B cell (primary cell): ENCODE measurements around the gene ZMYND8. TPM values are rescaled to one million over a fixed set of nuclear protein-coding genes. Genes with fewer than 3 reads are reported as not detected.

Source experiments
- ATAC-seq: fragments of 200-7000 bp; cut with Tn5 transposase; one replicate; pipeline ENCODE4 v1.10.0; 2021; ENCODE audit warnings: low read depth, mild to moderate bottlenecking, moderate number of reproducible peaks, moderate library complexity
- CTCF ChIA-PET: fragments of 350-600 bp; sonication (Branson Sonifier 250); formaldehyde crosslinking; loops from one replicate; lab custom pipeline; 2021; ENCODE audit warnings: antibody characterized with exemption, inconsistent platforms; lab: Charles Lee
- POLR2A ChIA-PET: fragments of 350-600 bp; sonication (Branson Sonifier 250); formaldehyde crosslinking; loops from one replicate; lab custom pipeline; 2021; ENCODE audit warnings: antibody characterized with exemption; lab: Charles Lee
- DNase-seq: peaks from one replicate; pipeline ENCODE4 v3.0.0; 2013
- H2AFZ ChIP-seq: 2 replicates; pipeline ENCODE4 v1.6.1; 2012; ENCODE audit warnings: mild to moderate bottlenecking, low read depth, low read length; ENCODE audit not compliant: insufficient read depth, poor library complexity, severe bottlenecking
- H3K27ac ChIP-seq, 2 donors: 1 replicate in 1 of 2; 2 replicates in 1 of 2; pipeline ENCODE4 v1.5.1; 2012 to 2013; ENCODE audit warnings: low read length in 2 of 2, mild to moderate bottlenecking in 2 of 2, moderate library complexity in 1 of 2
- H3K27me3 ChIP-seq, 4 experiments: fragments of 200-600 bp in 1 of 4; sonication (generic) in 1 of 4; replicated peaks in 1 of 4; 1 replicate in 2 of 4; 2 replicates in 2 of 4; pipeline versions ENCODE4 v1.6.1 to v1.7.0; 2013 to 2016; ENCODE audit warnings: low read length in 3 of 4, mild to moderate bottlenecking in 2 of 4, mixed read lengths in 1 of 4, moderate library complexity in 1 of 4; ENCODE audit not compliant: insufficient read depth in 4 of 4, control insufficient read depth in 3 of 4; ENCODE audit errors: control extremely low read depth in 1 of 4
- H3K36me3 ChIP-seq, 2 experiments: replicated peaks in 1 of 2; 1 replicate in 1 of 2; 2 replicates in 1 of 2; pipeline versions ENCODE4 v1.6.1 to v1.7.1; 2013; ENCODE audit warnings: low read length in 1 of 2; ENCODE audit not compliant: insufficient read depth in 2 of 2, control insufficient read depth in 1 of 2; ENCODE audit errors: control extremely low read depth in 1 of 2, extremely low read depth in 1 of 2
- H3K4me1 ChIP-seq, 2 donors: fragments of 200-600 bp in 1 of 2; sonication (generic) in 1 of 2; 1 replicate in 1 of 2; 2 replicates in 1 of 2; pipeline versions ENCODE4 v1.5.1 to v1.6.1; 2013 to 2017; ENCODE audit warnings: low read length in 2 of 2; ENCODE audit not compliant: control insufficient read depth in 2 of 2, insufficient read depth in 2 of 2
- H3K4me2 ChIP-seq: replicated peaks from 2 replicates; pipeline ENCODE3; 2012; ENCODE audit warnings: mild to moderate bottlenecking, low read depth, low read length; ENCODE audit not compliant: poor library complexity, severe bottlenecking
- H3K4me3 ChIP-seq, 5 experiments: fragments of 200-600 bp in 1 of 5; sonication (generic) in 1 of 5; 1 replicate in 3 of 5; 2 replicates in 2 of 5; pipeline versions ENCODE4 v1.5.1 to v1.7.0; 2011 to 2016; ENCODE audit warnings: low read length in 4 of 5, mild to moderate bottlenecking in 4 of 5, low read depth in 2 of 5, control low read depth in 1 of 5, moderate library complexity in 1 of 5; ENCODE audit not compliant: insufficient read depth in 1 of 5; ENCODE audit errors: control extremely low read depth in 1 of 5, extremely low read depth in 1 of 5
- H3K79me2 ChIP-seq: fragments of 200-600 bp; sonication (generic); one replicate; pipeline ENCODE4 v1.6.0; 2016; ENCODE audit warnings: low read length; ENCODE audit not compliant: control insufficient read depth, insufficient read depth
- H3K9ac ChIP-seq: fragments of 200-600 bp; sonication (generic); 2 replicates; pipeline ENCODE4 v1.6.1; 2017; ENCODE audit warnings: mild to moderate bottlenecking, low read length, moderate library complexity
- H3K9me3 ChIP-seq, 3 donors: one replicate each; pipeline versions ENCODE4 v1.6.1 to v1.7.1; 2013; ENCODE audit warnings: low read length in 2 of 3; ENCODE audit not compliant: control insufficient read depth in 2 of 3, insufficient read depth in 1 of 3; ENCODE audit errors: control extremely low read depth in 1 of 3
- H4K20me1 ChIP-seq: 2 replicates; pipeline ENCODE4 v1.6.0; 2012; ENCODE audit warnings: mild to moderate bottlenecking, low read length; ENCODE audit not compliant: insufficient read depth, control insufficient read depth, poor library complexity, severe bottlenecking
- H3K27ac Mint-ChIP-seq: one replicate; pipeline ENCODE4 v1.8.0; 2021; ENCODE audit warnings: mixed read lengths
- H3K27me3 Mint-ChIP-seq: one replicate; pipeline ENCODE4 v1.8.0; 2021; ENCODE audit warnings: mixed read lengths
- H3K4me1 Mint-ChIP-seq: one replicate; pipeline ENCODE4 v1.8.0; 2021; ENCODE audit warnings: mixed read lengths
- H3K4me3 Mint-ChIP-seq: one replicate; pipeline ENCODE4 v1.8.0; 2021; ENCODE audit warnings: mixed read lengths
- H3K9me3 Mint-ChIP-seq: one replicate; pipeline ENCODE4 v1.8.0; 2022; ENCODE audit warnings: mixed read lengths; ENCODE audit not compliant: insufficient read depth
- CTCF ChIP-seq: fragments of 200-600 bp; IDR thresholded peaks from one replicate; pipeline ENCODE4 v1.8.0; 2022; ENCODE audit warnings: antibody characterized with exemption, mild to moderate bottlenecking
- EZH2 ChIP-seq: IDR thresholded peaks from 2 replicates; pipeline ENCODE4 v1.6.1; 2012; ENCODE audit warnings: borderline replicate concordance, low read depth, mild to moderate bottlenecking, moderate library complexity, low read length; ENCODE audit not compliant: insufficient read depth, poor library complexity, severe bottlenecking
- WGBS: methylation state at CpG from one replicate; pipeline ENCODE4 v1.1.5; 2013; ENCODE audit warnings: missing lambda C conversion rate; ENCODE audit not compliant: insufficient coverage; 5-methylcytosine and 5-hydroxymethylcytosine counted together
- intact Hi-C: fragments of 100-400 bp; cut with micrococcal nuclease; formaldehyde crosslinking; loops from one replicate; pipeline ENCODE4 v1.10.0; 2022
- polyA plus RNA-seq: library from polyadenylated mRNA; depleted of rRNA; stranded (reverse); fragments of >200 nt; gene quantifications from 2 replicates; pipeline ENCODE4 v1.2.3, GENCODE V29; 2012
- total RNA-seq, 2 donors: library from RNA; stranded (reverse); fragments of 120-200 nt in 1 of 2; gene quantifications; 1 replicate in 1 of 2; 2 replicates in 1 of 2; pipeline versions ENCODE4 v1.2.3 to v1.2.4, GENCODE V29; 2013 to 2022

ZMYND8 gene
- total and polyA plus RNA-seq, 2 donors (not counting 1 experiment from before 2014, with no cell fraction given): 20.3 to 67.2 TPM

- Histone ChIP-seq H3K9me3 (no peaks in the 10 kb centered on the region), H2AFZ (no peak overlapping the region), H3K27me3 (no peaks in the 10 kb centered on the region), H3K36me3 (peaks cover 20 to 83% of the 10 kb centered on the region in 2 experiments), H4K20me1 (peaks cover 58% of the 10 kb centered on the region), H3K4me3 (no peak overlapping the region), H3K79me2 (peaks cover 98% of the 10 kb centered on the region), H3K27ac (no peak overlapping the region), H3K9ac (no peak overlapping the region), H3K4me1 (no peaks in the 10 kb centered on the region), H3K4me2 (no peak overlapping the region)
- intact Hi-C loops: no loop called here
- ChIA-PET POLR2A (interaction anchor here (0.5 kb wide), 1 partner anchor 33 kb away, joined by 3 read pairs; no protein-coding TSS in a partner anchor), CTCF (interaction anchor here (1.0 to 4.3 kb wide), 3 partner anchors 33 to 84 kb away, joined by 3 to 33 read pairs (median 3); no protein-coding TSS in a partner anchor)
- Mint-ChIP-seq H3K9me3 (no peaks in the 10 kb centered on the region), H3K4me3 (no peak overlapping the region), H3K27me3 (no peaks in the 10 kb centered on the region), H3K27ac (no peak overlapping the region), H3K4me1 (peaks cover 1% of the 10 kb centered on the region)
- DNase-seq (no peak), ATAC-seq (no peak)
- TF ChIP-seq EZH2 (no peak), CTCF (no peak)
- no CpG with 5 or more reads among the region's 4 CpGs for WGBS
These were observed 50.8 kb downstream of the ZMYND8 start for GRCh38 chr20:47305667-47306066.

- Mint-ChIP-seq H3K27ac (no peak overlapping the region), H3K4me3 (no peak overlapping the region), H3K9me3 (no peaks in the 10 kb centered on the region), H3K4me1 (peaks cover 1% of the 10 kb centered on the region), H3K27me3 (no peaks in the 10 kb centered on the region)
- Histone ChIP-seq H3K79me2 (peaks cover 94% of the 10 kb centered on the region), H3K4me2 (no peak overlapping the region), H3K4me1 (no peaks in the 10 kb centered on the region), H3K36me3 (peaks cover 18 to 76% of the 10 kb centered on the region in 2 experiments), H3K27ac (no peak overlapping the region), H3K9ac (no peak overlapping the region), H3K9me3 (no peaks in the 10 kb centered on the region), H3K4me3 (no peak overlapping the region), H3K27me3 (no peaks in the 10 kb centered on the region), H4K20me1 (peaks cover 55% of the 10 kb centered on the region), H2AFZ (no peak overlapping the region)
- intact Hi-C loops: loop anchor here (5.0 kb wide), 1 partner anchor 43 kb away; no protein-coding TSS in a partner anchor
- TF ChIP-seq CTCF (no peak), EZH2 (no peak)
- DNase-seq (no peak), ATAC-seq (no peak)
- POLR2A ChIA-PET: interaction anchor here (0.6 kb wide), 1 partner anchor 64 kb away, joined by 3 read pairs; no protein-coding TSS in a partner anchor
- CTCF ChIA-PET: interaction anchor here (1.2 to 4.3 kb wide), 2 partner anchors 79 to 316 kb away, joined by 4 to 33 read pairs; no protein-coding TSS in a partner anchor
- no CpG with 5 or more reads among the region's 3 CpGs for WGBS
These were observed 52.2 kb downstream of the ZMYND8 start for GRCh38 chr20:47304287-47304686.
